HG03060 (cell line): ENCODE results near the gene UQCRQ.

Experiments
- ATAC-seq: cut with Tn5 transposase; IDR thresholded peaks from one replicate; pipeline ENCODE4 v1.9.1; 2021; ENCODE audit warnings: low read depth, moderate number of reproducible peaks; ENCODE audit not compliant: unreplicated experiment

The UQCRQ gene

DNA sequence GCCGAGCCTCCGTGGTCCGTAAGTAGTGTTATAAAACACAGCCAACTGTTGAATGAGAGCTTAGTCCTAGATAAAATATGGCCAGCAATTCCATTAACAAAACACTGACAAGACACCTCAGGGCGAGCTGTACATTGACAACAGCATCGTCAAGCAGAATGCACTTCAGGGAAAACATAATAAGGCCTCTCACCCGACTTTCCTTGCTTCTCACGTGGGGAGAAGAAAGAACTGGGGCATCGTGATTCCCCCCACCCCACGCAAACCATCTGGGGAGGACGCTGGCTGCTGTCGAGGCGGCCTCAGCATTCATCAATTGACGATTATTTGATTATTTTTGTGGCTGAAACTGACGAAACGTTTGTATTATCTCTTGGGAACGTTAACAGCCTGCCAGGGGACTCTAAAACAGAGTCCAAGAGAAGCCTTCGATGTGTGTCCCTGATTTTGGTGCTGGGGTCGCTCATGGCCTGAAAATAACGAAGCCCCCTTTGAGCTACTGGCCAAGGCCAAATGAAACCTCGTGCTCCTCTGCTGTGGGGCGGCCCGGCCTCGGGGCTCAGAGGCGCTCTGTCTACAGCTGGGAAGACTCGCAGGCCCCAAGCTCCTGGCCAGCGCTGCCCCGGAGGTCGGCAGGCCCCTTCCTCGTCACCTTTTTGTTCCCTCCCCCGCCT is 637 bp upstream of the UQCRQ start:
- ATAC-seq: no peak

DNA sequence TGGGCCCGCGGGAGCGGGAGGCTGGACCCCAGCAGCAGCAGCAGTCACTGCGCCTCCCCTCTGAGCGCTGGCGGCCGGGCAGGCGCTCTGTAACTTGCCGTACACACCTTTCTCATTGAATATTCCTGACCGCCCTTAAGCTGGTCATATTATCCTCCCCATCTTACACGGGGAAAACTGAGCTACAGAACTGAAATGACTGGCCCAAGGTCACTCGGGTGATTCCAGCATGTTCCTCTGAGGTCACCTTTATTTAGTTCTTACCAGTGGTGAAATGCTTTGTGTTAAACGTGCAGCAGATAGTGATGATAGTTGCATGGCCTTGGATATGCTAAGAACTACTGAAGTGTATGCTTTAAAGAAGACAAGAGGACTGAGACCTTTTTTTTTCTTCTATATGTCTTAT is 607 bp downstream of the UQCRQ start:
- peak; percentile 1 for ATAC-seq

DNA sequence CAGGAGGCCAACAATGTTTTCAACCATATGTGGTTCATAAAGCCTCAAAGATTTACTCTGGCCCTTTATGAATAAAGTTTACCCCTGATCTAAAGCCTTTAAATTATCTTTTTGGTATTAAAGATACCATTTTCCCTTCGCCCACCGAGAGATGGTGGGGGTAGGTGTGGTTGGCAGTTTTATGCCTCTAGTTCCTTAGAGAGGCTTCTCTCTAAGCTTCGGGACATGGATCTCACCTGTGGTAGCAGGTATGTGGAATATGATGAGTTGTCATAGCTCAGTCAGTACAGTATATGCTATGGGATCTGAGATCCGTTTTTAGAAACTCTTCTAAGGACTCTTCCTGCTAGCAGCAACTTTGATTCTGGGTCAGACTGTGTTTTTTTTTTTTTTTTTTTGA is 2.3 kb downstream of the UQCRQ start:
- no peak for ATAC-seq

DNA sequence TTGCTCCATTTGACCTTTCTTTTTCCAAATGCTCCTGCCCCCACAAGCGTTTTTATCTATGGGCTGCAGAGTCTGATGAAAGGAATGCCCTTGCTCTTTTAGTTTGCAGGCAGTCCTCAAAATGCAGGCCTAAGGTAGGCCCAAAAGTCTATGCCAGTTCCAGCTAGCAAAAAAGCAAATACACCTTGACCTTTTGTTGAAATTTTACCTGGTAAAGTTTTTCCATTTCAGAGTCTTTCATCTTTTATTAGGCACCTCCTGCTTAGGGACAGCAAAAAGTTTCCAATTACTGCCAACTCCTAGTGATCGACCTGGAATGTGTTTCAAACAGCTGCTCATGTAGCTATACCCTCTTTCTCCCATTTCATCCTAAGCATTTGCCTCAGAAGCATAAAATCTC is 4.4 kb downstream of the UQCRQ start:
- no peak for ATAC-seq

DNA sequence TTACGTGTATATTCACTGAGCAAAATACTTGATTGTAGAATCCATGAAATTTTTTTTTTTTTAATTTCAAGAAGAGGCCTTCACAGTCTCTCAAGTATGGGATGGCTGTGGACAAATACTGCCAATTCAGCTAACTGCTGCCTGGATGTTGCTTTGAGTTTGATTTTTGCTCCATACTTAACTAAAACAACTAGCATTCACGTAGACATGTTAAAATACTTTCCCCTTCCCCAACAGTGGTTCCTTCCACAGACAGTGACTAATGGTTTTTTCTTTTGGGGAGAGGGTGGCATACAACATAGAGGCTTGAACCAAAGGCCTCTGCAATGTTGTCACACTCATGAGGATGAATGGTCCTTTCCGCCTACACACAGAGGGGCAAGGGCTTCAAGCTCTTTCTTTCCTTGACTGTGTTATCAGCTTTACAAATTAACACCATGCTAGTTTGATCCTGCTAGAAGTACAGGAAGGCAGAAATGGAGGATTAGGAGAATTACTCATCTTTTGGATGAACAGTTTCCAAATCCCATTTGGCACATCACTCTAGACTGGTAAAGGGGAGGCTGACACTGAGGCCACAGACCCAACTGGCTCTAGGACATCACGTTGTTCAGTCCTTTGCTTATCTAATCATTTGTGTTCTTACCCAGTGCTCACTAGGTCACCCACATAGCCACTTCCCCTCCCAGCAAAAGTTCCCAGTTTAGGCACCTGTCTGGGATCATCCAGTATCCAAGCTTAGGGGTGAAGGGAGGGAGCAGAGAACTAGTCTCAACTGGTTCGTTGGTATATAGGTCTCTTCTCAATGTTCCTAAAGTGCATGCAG is 5.2 kb downstream of the UQCRQ start:
- ATAC-seq: no peak

DNA sequence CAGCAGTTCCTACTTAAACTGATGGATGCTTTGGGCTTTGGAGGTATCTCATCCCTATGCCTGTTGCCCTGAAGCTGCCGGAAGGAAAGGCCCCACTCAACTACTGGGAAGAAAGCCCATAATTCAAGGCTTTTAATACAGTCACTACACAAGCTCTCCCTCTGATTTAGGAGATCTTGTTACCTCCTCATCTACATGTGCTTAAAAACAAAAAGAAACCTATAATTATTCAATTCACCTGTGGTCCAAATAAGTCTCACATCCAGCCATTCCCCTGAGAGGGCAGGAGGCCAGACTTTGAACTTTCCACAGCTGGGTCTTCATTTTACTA is 6.3 kb downstream of the UQCRQ start:
- no peak for ATAC-seq

DNA sequence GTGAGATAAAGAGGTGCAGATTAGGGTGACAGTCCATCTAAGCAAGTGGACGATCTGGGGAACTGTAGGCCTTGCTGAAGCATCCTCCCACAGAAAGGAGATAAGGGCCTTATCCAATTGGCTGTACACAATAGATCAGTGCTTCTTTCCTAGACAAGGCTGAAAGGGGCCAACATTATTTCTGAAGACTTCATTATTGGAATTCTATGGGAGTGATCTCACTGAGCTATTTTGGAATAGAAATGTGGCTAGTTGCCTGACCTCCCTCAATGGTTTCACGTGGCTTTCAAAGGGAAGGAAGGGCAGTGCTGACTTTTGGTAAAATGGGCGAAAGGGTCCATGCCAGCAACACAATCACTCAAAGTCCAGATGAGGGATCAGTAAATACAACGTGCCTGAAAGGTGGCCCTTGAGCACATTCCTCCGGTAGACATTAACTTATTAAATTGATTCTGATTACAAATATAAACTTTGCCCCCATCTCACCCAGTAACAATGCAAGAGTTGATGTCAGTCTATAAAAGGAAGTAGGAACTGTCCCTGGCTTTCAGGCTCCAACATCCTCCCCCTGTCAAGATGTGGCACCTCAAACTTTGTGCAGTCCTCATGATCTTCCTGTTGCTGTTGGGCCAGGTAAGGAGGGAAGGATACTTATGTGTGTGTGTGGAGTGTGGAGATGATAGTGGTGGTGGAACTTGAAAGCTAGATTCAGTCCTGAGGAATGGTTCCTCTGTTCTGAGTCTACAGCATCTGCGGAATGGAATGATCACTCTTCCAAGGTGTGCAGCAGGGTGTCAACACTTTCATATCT is 6.9 kb downstream of the UQCRQ start, which contains the start of gene LEAP2:
Gene LEAP2 (plus strand): TSS at position 550 of the 811 bp plus-strand sequence. CDS start 27 bp downstream, at position 577.
- no peak for ATAC-seq

DNA sequence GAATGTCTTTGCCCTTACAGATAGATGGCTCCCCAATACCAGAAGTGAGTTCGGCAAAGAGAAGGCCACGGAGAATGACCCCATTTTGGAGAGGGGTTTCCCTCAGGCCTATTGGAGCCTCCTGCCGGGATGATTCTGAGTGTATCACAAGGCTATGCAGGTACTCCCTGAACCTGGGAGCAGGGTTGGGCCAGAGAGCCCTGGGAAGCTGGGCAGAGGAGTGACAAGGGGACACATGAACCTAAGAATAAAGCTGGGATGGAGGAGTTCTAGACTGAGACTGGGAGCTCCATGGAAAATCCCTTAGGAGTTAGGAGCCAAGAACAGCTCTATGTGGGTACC is 7.5 kb downstream of the UQCRQ start:
- ATAC-seq: no peak

DNA sequence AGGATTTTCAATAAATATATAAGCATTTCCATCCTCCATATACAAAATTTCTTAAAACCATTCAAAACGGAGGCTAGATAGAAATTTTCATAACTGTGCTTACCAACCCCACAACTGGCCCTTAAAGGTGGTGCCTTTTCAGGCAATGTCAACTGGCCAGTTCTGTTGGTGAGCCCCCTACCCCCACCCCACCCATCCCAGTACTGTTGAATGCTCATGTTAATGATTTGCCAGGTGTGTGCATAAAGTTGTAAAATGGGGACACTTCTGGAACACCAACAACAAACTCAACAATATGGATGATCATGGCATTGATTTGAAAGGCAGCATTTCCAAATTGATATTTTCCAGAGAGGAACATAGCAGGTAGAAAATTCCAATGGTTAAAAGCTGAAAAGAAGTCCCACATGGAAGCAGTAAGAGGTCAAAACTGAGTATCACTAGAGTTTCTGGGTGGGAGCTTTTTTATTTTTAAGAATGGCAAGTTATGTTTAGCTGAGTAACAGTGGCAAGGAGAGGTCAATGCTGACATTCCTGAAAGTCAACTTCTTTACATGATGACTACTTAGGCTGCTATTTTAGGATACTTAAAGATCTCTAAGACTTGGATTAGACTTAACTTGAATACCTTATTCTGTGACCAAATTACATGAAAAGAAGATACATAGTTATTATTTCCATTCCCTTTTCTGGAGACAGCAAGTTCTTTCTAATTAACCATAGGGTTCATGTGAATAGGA is 9.7 kb downstream of the UQCRQ start:
- ATAC-seq: no peak

DNA sequence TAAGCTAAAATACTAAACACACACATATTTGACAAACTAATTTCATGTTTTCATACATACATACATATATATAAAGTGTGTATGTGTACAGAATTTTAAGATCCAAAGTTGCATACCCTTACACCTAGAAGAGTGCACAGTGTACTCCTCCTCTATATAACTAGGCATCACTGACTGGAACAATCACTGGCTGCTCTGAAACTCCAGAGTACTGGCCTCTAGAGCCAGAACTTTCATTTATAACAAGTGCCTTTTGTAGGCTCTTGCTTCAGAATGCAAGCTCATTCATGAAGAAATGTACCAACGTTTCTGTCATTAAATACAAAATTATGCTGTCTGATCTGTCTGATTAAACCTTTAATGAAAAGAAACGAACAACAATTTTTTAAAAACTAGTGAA is 11.0 kb downstream of the UQCRQ start:
- no peak for ATAC-seq

DNA sequence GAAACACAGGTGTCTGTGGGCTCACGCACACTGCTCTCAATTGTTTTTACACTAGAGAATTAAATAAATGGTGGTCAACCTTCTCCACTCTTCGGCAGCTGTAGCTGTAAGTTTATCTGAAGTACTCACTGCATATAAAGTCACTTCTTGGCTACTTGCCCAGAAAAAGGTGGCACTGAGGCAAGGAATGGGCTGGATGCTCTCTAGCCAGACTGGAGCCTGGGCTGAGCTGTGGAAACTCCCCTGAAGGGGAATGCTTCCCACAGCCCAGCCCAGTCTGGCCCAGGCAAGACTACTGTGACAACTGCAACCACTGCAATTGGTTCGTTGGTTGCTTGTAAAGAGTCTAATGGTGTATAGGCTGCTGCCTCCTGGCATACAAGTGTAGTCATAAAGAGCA is 11.5 kb downstream of the UQCRQ start:
- ATAC-seq: no peak

DNA sequence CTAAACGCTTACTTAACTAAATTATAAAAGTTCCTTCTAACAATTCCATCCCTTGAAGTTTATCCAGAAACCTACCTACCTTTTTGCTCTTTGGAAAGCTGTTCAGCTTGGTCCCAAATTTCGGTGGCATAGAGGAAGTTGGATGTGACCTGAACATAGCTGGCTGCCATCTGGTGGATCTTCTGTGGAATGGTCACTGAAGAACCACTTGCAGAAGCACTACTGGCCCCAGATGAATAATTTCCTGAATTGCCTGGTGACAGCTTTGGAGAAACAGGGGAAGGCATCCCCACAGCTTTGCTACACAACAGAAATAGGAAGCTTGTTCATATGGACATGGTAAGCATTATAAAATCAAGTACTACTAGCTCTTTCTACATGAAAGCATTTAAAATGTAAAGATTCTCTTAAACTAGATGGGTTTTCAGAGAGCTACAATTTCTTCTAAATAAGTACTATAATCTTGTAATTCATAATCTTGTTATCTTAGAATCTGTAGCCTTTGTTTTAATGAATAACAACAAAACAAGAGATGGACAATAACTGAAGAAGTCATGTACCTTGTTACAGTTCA is 16.9 kb downstream of the UQCRQ start:
- ATAC-seq: no peak

DNA sequence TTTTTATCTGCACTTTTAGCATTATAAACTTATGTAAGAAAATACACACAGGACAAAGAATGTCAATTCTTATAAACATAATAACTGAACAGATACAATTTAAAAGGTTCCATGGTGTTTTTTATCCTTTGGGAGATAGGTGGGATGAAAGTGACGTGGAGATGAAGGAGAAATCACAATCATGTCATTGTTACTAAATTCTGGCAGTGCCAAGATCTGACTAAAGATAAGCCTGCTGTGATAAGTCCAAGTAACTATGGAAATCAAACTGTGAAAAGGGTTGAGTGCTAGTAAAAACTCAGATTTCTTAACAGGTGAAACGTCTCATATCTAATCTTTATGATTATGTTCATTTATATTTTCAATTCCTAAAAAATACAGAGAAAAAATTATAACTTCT is 18.1 kb downstream of the UQCRQ start:
- no peak for ATAC-seq

DNA sequence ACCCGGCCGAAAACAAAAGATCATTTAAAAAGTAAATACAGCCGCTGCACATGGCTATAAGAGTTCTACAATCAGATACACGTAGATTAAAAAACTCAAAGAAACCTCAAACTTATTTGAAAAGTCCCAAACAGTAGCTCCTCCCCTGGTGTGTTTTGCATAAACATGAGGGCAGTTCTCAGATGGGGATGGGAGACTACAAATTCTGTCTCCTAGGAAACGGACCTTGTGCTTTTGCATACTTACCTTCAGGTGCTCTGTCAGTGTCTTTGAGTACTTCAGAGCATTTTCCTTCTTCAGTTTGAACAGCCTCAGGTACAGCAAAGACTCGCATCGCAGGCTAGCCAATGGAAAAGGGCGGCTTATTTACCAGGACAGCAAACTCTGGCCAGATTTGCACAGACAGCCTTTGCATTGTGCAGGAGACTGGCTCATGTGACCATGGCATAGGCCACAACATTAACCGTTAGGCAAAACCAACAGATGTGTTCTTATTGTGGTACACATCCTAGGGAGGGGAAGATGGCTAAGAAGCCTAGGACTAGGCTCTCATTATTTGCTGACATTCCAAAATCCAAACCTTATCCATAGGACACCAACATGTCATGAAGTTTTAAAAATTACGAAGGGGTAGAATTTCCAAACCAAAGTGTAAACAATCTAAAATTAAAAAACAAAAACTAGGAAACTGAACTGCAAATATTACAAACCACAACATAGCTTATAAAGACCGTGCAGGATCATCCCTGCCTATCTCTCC is 19.8 kb downstream of the UQCRQ start:
- ATAC-seq: no peak

DNA sequence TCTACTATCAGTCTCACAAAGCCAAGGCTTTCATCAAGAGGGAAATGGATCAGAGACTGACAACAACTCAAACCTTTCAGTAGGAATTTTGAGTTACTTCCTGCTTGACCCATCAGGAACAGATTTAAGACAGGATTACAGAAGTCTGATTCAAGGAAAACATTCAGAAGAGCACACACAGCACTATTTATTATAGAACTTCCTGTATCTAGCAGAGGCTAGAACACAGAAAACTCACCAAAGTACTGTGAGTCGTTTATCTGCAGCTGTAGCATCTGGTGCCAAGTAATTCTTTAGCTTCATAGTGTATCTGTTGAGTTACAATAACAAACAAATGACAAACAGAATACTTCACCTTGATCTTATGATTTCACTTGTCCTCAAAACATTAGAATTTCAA is 20.8 kb downstream of the UQCRQ start:
- no peak for ATAC-seq

DNA sequence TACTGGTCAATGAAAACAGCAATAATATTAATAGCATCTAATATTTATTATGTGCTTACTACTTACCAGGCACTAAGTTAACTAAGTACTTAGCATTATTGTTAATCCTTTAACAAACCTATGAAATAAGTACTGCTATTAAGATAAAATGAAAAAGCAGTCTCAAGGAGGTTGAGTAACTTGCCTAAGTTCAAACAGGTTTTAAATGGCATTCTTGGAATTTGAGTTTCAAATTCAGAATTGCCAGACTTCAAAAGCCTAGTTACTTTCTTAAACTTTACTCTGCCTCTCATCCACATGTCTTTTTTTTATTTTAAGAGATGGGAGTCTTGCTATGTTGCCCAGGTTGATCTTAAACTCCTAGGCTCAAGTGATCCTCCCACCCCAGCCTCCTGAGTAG is 23.1 kb downstream of the UQCRQ start:
- no peak for ATAC-seq

DNA sequence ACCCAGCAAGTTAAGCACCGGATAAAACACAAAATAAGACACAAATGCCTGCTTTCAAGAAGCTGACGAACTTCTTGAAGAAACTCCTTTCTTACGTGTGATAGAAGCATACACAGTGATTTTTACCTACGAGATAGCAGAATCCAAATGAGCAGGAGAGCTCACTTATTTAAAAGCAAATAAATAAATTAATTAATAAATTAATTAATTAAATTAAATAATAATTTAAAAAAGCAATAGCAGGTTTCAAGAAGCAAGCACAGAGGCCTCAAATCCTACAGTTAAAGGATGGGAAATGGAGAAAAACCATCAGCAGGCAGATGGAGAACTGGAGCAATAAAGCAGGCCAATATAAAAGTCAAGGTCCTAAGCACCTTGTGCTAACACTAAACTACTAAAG is 24.4 kb downstream of the UQCRQ start:
- ATAC-seq: no peak

DNA sequence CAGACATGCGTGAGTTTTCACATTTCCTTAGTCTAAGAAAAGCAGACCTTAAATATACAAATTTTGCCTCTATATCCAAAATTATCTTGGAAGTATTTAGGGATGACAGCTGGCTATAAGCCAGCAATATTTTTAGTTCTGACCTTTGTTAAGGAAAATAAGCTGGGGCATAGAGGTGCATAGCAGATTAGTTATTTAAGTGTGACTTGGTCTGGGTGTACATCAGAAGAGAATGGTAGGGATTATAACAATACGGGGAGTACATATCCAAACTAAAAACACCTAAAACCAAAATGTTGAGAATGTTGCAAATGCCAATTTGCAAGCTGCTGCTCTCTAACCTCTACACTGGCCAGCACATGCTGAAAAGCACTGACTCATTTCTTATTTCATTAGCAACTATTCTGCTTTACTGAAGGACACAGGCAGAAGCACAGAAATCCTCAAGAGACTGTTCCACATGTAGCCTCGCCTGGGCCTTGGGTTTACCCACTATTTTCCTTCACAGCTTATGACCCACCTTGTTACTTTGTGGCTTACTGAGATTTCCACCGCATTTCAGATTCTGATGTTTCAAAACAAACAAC is 29.4 kb downstream of the UQCRQ start:
- ATAC-seq: no peak

DNA sequence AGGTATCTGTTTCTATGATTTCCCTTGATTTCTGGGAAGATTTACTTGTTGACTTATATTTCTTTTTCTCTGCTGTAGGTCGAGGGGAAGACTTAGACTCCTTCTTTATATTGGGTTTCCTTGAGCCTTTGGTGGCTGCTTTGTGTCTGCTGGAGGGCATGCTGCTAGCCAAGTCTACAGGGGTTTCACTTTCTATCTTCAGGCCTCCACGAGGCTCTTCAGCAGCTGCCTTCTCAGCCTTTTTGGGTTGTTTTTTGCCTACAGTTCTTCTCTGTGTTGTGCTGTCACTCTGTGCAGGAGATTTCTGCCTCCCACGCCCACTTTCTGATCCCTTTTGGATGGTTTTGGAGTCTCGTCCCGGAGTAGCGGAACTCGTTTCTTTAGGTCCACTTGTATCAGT is 30.2 kb downstream of the UQCRQ start:
- no peak for ATAC-seq
